Ishikawa (cell line): ENCODE results near the gene CCDC9B.

ENCODE experiments used
- CEBPB ChIP-seq: IDR thresholded peaks from 2 replicates; pipeline ENCODE4 v1.6.1; 2012
- CREB1 ChIP-seq: IDR thresholded peaks from 2 replicates; pipeline ENCODE4 v1.6.1; 2012; ENCODE audit warnings: low read depth
- EGR1 ChIP-seq: IDR thresholded peaks from 2 replicates; pipeline ENCODE4 v1.6.1; 2012
- EP300 ChIP-seq: IDR thresholded peaks from 2 replicates; pipeline ENCODE4 v1.6.1; 2012; ENCODE audit warnings: borderline replicate concordance
- FOXM1 ChIP-seq: IDR thresholded peaks from 2 replicates; pipeline ENCODE4 v1.6.1; 2012; ENCODE audit warnings: low read depth, borderline replicate concordance
- NFIC ChIP-seq: IDR thresholded peaks from 2 replicates; pipeline ENCODE4 v1.6.1; 2012
- RAD21 ChIP-seq: IDR thresholded peaks from 2 replicates; pipeline ENCODE4 v1.6.1; 2012; ENCODE audit warnings: low read depth
- REST ChIP-seq: IDR thresholded peaks from 2 replicates; pipeline ENCODE4 v1.6.1; 2012; ENCODE audit warnings: low read depth, mild to moderate bottlenecking
- TAF1 ChIP-seq: IDR thresholded peaks from 2 replicates; pipeline ENCODE4 v1.6.1; 2012; ENCODE audit warnings: low read depth, mild to moderate bottlenecking
- TCF12 ChIP-seq: IDR thresholded peaks from 2 replicates; pipeline ENCODE4 v1.6.1; 2012; ENCODE audit warnings: low read depth
- TEAD4 ChIP-seq: IDR thresholded peaks from 2 replicates; pipeline ENCODE4 v1.6.1; 2012
- USF1 ChIP-seq: IDR thresholded peaks from 2 replicates; pipeline ENCODE4 v1.6.1; 2012
- YY1 ChIP-seq: IDR thresholded peaks from 2 replicates; pipeline ENCODE4 v1.6.1; 2012; ENCODE audit warnings: low read depth
- ZBTB7A ChIP-seq: IDR thresholded peaks from 2 replicates; pipeline ENCODE4 v1.6.1; 2012; ENCODE audit warnings: low read depth
- TF ChIP-seq, protein P1 (sequence below): IDR thresholded peaks from 2 replicates; pipeline ENCODE4 v1.6.1; 2012

Gene CCDC9B

DNA sequence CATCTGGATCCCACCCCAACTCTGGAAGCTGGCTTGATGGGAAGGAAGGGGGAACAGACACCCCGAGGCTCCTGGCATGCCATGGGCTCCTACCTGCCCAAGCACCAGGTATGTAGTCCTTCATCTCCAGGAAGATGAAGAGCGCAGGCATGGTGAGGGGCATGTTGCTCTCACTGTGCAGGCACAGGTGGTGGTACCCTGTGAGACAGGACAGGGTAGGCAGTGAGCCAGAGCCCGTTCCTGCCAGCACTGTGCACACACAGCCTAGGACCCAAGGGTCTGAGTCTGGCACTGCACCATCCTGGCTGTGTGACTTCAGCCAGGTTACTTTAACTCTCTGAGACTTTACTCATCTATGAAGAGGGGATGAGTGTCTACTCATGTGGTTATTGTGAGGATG is 48.5 kb downstream of the CCDC9B start:
- TF ChIP-seq CEBPB (no peak), ZBTB7A (no peak), EGR1 (no peak), USF1 (no peak)

DNA sequence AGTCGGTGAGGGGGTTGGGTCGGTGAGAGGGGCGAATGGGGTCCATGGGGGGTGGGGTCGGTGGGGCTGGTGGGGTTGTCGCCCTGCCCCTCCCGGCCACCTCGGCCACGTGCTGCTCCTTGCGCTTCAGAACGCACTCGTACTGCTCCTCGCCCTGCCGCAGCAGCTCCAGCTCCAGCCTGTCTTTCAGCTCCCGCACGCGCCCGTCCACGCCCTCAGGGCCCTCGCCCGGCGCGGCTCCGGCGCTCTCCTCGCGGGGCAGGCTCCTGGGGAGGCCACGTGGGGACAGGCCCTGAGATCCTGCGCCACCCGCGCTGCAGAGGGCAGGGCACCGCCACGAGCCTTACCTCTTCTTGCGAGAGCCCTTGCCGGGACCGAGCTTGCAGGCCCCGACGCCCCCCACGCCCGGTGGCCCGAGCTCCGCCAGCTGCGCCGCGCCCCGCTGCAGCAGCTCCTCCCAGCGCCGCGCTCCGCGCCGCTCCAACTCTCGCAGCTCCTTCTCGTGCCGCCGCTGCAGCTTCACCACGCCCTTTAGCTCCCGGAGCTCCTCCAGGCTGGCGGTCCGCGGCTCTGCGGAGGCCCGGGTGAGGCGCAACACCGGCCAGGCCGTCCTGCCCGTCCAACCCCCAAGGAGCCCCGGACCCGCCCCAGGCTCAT is 49.7 kb downstream of the CCDC9B start:
- no peak for TF ChIP-seq NFIC
- TF ChIP-seq TCF12 = no peak
- TF ChIP-seq YY1 = no peak
- no peak for TF ChIP-seq TEAD4
- peak; percentile 59; the same call in 1 of the 2 replicates for TF ChIP-seq USF1
- no peak for TF ChIP-seq CREB1
- TF ChIP-seq, protein P1, sequence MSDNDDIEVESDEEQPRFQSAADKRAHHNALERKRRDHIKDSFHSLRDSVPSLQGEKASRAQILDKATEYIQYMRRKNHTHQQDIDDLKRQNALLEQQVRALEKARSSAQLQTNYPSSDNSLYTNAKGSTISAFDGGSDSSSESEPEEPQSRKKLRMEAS = peak; percentile 93
- no peak for TF ChIP-seq RAD21
- TF ChIP-seq FOXM1 = no peak
- TF ChIP-seq CEBPB = no peak
- no peak for TF ChIP-seq REST
- TF ChIP-seq ZBTB7A = peak; percentile 39; the same call in 1 of the 2 replicates
- TF ChIP-seq EGR1 = no peak

GRCh38 chr15:40290545-40290917 is 50.2 kb downstream of the CCDC9B start:
- TF ChIP-seq EP300 (no peak), RAD21 (no peak), FOXM1 (no peak), TAF1 (no peak), TEAD4 (no peak), EGR1 (no peak), USF1 (no peak)
- TF ChIP-seq, protein P1 = no peak

GRCh38 chr15:40289140-40289775 is 51.5 kb downstream of the CCDC9B start:
- TF ChIP-seq CREB1 = no peak
- TF ChIP-seq ZBTB7A = no peak
- no peak for TF ChIP-seq YY1
- peak; percentile 64 for TF ChIP-seq NFIC
- no peak for TF ChIP-seq TAF1
- no peak for TF ChIP-seq CEBPB
- no peak for TF ChIP-seq EGR1
- TF ChIP-seq, protein P1 = no peak
- no peak for TF ChIP-seq TEAD4
- peak; percentile 46 for TF ChIP-seq RAD21
- no peak for TF ChIP-seq USF1

- TF ChIP-seq ZBTB7A (no peak), TCF12 (no peak), TAF1 (no peak), FOXM1 (no peak), CREB1 (no peak), CEBPB (no peak), NFIC (no peak), TEAD4 (no peak), RAD21 (no peak), YY1 (no peak), EP300 (no peak), REST (no peak), EGR1 (no peak), USF1 (no peak)
- TF ChIP-seq, protein P1 = no peak
Observed at GRCh38 chr15:40287968-40288367, 52.8 kb downstream of the CCDC9B start.
